ENCODE data around the gene CCDC116. TPM values are rescaled to one million over a fixed set of nuclear protein-coding genes. Genes with fewer than 3 reads are reported as not detected.
"Not testable (repeated sequence)": the region's sequence is repeated elsewhere in the genome, so short reads cannot be mapped to it uniquely, and the experiment has no call there.

CCDC116 gene
- total and polyA plus RNA-seq, 9 donors, result 0.46 to 0.88 (median 0.67) TPM; not detected in 1

DNA sequence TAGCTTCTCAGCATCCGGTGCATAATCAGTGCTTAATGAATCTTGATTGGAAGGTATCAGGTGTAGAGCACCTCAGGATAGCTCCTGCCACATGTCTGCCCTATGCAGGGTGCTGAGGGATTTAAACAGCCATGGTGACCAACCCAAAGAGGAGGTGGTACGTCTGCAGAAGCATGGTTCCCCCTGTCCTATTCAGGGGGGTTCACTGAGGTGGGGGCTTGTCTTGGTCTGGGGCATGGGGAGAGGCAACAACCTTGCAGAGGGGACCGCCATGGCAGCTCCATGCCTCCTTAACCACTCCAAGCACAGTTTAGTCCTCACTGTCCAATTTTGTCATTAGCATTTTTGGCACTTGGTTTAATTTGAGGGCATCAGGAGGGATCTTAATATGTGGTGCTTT is 40.1 kb upstream of the CCDC116 start:
- H3K27me3 ChIP-seq, result no peaks in the 10 kb centered on the region
- peaks cover 21% of the 10 kb centered on the region for H3K4me1 ChIP-seq (ENCODE audit: insufficient read depth)
- DNase-seq, result no peak
- no peaks in the 10 kb centered on the region for H3K36me3 ChIP-seq
- TF ChIP-seq POLR2A (IDR thresholded peaks at IDR 0.05) (no peak), EP300 (IDR thresholded peaks at IDR 0.05) (no peak)
- TF ChIP-seq, protein P1, sequence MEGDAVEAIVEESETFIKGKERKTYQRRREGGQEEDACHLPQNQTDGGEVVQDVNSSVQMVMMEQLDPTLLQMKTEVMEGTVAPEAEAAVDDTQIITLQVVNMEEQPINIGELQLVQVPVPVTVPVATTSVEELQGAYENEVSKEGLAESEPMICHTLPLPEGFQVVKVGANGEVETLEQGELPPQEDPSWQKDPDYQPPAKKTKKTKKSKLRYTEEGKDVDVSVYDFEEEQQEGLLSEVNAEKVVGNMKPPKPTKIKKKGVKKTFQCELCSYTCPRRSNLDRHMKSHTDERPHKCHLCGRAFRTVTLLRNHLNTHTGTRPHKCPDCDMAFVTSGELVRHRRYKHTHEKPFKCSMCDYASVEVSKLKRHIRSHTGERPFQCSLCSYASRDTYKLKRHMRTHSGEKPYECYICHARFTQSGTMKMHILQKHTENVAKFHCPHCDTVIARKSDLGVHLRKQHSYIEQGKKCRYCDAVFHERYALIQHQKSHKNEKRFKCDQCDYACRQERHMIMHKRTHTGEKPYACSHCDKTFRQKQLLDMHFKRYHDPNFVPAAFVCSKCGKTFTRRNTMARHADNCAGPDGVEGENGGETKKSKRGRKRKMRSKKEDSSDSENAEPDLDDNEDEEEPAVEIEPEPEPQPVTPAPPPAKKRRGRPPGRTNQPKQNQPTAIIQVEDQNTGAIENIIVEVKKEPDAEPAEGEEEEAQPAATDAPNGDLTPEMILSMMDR (IDR thresholded peaks at IDR 0.05), result no peak
- H3K27ac ChIP-seq, result no peak overlapping the region
- no peak overlapping the region for H3K4me3 ChIP-seq
- H3K9me3 ChIP-seq, result no peaks in the 10 kb centered on the region
- 87 to 95% (median 92%) methylated on average over 3 of the region's 3 CpGs for WGBS, 3 donors
- intact Hi-C loops (cut with DNase I), result no loop called here

DNA sequence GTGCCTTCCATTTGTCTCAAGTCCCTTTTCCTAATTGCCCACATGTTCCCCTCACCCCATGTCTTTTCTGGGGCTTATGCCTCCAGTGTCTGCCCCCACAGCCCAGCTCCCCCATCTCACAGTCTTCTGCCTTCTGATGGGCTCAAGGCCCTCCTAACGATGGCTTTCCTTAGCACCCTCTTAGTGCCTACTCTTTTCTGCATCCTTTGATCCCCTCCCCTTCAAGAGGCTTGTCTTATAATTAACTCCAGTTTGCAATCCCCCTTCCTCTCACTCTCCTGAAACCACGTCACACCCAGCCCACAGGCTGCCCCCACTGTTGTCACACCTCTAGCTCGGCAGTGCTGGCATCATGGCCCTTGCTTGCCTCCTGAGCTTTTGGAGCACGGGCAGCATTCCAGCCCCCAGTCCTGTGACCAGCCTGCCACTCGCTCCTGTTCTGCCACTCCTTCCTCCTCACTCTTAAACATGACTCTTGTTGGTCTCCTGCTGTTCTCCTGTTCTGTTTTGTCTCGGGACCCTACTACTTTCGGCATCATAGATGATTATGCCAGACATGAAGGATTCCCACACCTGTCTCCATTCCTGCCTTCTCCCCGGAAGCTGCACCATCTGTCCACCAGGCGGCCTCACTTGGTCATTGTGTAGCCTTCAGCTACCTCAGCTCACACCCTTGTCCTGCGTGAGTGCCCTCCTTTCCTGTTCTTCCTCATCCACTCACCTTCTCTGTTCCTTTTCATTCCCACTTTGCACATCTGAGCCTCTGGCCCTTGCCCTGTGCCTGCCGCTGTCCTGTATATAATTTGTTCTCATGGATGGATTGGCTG is 38.9 kb upstream of the CCDC116 start:
- 80 to 87% (median 84%) methylated on average over 11 of the region's 11 CpGs for WGBS, 3 donors
- Histone ChIP-seq H3K4me1 (ENCODE audit: insufficient read depth) (peaks cover 19% of the 10 kb centered on the region), H3K27ac (no peak overlapping the region), H3K36me3 (no peaks in the 10 kb centered on the region), H3K27me3 (no peaks in the 10 kb centered on the region), H3K9me3 (no peaks in the 10 kb centered on the region), H3K4me3 (no peak overlapping the region)
- no peak for DNase-seq
- TF ChIP-seq EP300 (IDR thresholded peaks at IDR 0.05), result no peak
- intact Hi-C loops (cut with DNase I), result no loop called here

DNA sequence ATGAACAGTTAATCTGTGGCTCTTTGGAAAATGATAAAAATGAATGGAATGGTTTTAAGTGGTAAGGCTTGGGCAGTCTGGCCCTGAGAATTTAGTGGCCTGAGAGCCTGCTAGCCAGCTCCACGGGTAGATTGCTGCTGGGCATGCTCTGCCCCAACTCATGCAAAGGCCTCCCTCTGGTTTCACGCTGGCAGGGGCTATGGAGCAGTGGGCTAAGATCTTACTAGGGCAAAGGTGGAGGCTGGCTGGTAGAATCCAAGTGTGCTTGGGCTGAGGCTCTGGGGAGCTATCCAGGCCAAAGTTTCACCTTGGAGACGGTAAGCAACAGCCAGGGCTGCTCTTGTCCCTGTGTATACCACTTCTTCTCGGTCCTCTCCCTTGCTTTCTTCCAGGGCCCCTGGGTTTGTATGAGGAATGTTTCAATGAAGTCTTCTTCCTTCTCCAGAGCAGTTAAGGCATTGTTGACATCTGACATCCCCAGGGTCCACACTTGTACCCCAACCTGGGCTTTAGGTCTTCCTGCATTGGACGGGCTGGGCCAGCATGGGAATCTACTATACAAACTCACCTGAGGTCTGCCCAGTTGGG is 37.6 kb upstream of the CCDC116 start:
- no peak overlapping the region for H3K4me3 ChIP-seq
- no peaks in the 10 kb centered on the region for H3K9me3 ChIP-seq
- 72 to 88% (median 73%) methylated on average over 5 of the region's 5 CpGs for WGBS, 3 donors
- intact Hi-C loops (cut with DNase I), result no loop called here
- no peaks in the 10 kb centered on the region for H3K27me3 ChIP-seq
- H3K4me1 ChIP-seq (ENCODE audit: insufficient read depth), result peaks cover 17% of the 10 kb centered on the region
- DNase-seq, result no peak
- H3K27ac ChIP-seq, result no peak overlapping the region
- TF ChIP-seq, protein P1 (IDR thresholded peaks at IDR 0.05), result no peak
- no peak for TF ChIP-seq POLR2A (IDR thresholded peaks at IDR 0.05)
- TF ChIP-seq EP300 (IDR thresholded peaks at IDR 0.05), result no peak
- no peaks in the 10 kb centered on the region for H3K36me3 ChIP-seq

DNA sequence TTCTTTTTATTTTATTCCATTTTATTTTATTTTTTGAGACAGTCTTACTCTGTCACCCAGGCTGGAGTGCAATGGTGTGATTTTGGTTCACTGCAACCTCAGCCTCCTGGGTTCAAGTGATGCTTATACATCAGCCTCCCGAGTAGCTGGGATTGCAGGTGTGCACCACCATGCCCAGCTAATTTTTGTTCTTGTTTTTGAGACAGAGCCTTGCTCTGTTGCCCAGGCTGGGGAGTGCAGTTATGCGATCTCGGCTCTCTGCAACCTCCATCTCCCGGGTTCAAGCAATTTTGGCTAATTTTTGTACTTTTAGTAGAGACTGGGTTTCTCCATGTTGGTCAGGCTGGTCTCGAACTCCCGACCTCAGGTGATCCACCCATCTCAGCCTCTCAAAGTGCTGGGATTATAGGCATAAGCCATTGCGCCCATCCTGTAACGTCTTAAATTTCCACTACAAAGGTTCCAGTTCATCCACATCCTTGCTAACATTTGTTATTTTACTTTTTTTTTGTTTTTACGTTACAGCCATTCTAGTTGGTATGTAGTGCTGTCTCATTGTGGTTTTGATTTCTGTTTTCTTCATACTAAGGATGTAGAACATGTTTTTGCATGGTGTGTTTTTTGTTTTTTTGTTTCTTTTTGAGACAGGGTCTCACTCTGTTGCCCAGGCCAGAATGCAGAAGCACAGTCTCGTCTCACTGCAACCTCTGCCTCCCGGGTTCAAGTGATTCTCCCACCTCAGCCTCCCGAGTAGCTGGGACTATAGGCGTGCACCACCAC is 36.0 kb upstream of the CCDC116 start:
- H3K4me1 ChIP-seq (ENCODE audit: insufficient read depth); H3K4me3 ChIP-seq; H3K27me3 ChIP-seq; H3K9me3 ChIP-seq; H3K36me3 ChIP-seq; H3K27ac ChIP-seq; intact Hi-C loops (cut with DNase I); DNase-seq: not testable (repeated sequence)
- WGBS, 3 donors, result 96 to 97% (median 97%) methylated on average over 13 of the region's 13 CpGs

DNA sequence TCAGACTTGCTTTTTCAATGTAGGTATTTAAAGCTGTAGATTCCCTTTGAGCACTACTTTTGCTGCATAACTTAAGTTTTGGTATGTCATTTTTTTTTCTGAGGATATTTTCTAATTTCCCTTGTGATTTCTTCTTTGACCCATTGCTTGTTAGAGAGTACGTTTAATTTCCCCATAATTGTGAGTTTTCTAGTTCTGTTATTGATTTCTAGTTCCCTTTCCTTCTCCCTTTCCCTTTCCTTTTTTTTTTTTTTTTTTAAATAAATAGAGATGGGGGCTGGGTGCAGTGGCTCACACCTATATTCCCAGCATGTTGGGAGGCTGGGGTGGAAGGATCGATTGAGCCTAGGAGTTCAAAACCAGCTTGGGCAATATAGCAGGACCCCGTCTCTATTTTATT is 34.3 kb upstream of the CCDC116 start:
- Histone ChIP-seq H3K27me3 (no peaks in the 10 kb centered on the region), H3K27ac (no peak overlapping the region), H3K36me3 (no peaks in the 10 kb centered on the region), H3K4me1 (ENCODE audit: insufficient read depth) (peaks cover 5% of the 10 kb centered on the region), H3K4me3 (no peak overlapping the region), H3K9me3 (no peaks in the 10 kb centered on the region)
- TF ChIP-seq POLR2A (IDR thresholded peaks at IDR 0.05) (no peak), EP300 (IDR thresholded peaks at IDR 0.05) (no peak)
- TF ChIP-seq, protein P1 (IDR thresholded peaks at IDR 0.05), result no peak
- DNase-seq, result no peak
- 88 to 92% (median 90%) methylated on average over 3 of the region's 3 CpGs for WGBS, 3 donors
- intact Hi-C loops (cut with DNase I), result no loop called here
